ENCODE data around the gene PAWR. TPM values are rescaled to one million over a fixed set of nuclear protein-coding genes. Genes with fewer than 3 reads are reported as not detected.

Gene PAWR
- total RNA-seq, 1 experiment from 2014 or later, result 55.3 TPM

DNA sequence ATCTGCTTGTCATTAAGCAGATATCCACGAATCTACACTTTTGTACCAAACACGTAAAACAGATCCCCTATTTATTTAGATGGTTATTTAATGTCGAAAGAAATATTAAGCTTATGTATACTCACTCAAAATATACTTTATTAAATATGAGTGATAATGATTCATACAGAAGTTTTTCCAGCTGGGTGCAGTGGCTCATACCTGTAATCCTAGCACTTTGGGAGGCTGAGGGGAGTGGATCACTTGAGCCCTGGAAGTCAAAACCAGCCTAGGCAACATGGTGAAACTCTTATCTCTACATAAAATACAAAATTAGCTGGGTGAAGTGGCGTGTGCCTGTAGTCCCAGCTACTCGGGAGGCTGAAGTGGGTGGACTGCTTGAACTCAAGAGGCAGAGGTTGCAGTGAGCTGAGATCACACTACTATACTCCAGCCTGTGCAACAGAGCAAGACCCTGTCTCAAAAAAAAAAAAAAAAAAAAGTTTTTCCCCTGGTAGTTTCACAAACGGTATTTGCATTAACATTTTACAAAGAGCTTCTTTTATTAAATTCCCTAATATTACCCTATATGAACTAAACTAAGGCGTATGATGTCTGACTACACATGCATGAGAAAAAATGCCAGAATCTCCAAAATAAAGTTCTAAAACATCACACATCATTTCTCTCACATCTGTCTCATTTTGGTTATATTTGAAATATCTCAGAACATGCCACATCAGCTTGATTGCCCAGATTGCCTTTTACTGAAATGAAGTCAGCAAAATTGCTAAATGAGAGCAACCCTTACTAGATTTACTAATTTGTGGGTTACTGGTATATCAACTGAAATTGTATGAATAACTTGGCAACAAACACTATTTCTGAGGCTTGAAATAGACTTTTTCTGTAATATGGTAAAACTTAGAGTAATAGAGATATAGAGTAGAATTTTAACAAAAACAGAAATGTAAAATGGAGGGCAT is 74.9 kb downstream of the PAWR start:
- no peaks in the 10 kb centered on the region for H3K4me1 ChIP-seq (ENCODE audit: insufficient read depth, low read length, poor library complexity, severe bottlenecking)
- CTCF ChIA-PET, result no interaction called here

DNA sequence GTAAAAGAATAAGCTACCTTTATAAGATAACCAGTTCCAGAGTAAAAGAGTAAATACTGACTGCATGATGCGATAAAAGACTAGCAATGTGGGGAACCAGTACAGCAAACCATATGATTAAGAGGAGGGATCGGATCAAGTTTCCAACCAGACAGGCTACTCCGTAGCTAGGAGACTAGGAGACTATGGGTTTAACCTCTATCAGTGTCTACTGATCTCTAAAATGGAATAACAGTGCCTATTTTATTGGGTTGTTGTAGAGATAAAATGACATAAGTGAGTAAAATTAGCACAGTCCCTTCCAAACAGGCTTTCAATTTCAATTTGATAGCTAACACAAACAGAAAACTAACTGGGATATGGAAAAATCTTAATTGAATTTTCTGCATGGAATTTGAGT is 76.0 kb downstream of the PAWR start:
- ChIA-PET CTCF (no interaction called here), POLR2A (ENCODE audit: low non-redundant PET) (no interaction called here)
- no peak for DNase-seq (ENCODE audit: low spot score)
- Histone ChIP-seq H3K36me3 (ENCODE audit: insufficient read depth, low read length, poor library complexity, severe bottlenecking) (no peaks in the 10 kb centered on the region), H3K4me1 (ENCODE audit: insufficient read depth, low read length, poor library complexity, severe bottlenecking) (no peaks in the 10 kb centered on the region), H3K27me3 (replicated peaks; ENCODE audit: insufficient read depth, low read depth, low read length, poor library complexity) (no peaks in the 10 kb centered on the region), H3K27ac (ENCODE audit: low read depth, low read length, poor library complexity, severe bottlenecking) (no peak overlapping the region), H3K9me3 (ENCODE audit: low read depth, low read length, poor library complexity, severe bottlenecking) (no peaks in the 10 kb centered on the region), H3K4me3 (ENCODE audit: low read depth, low read length, poor library complexity, severe bottlenecking) (no peak overlapping the region)
- TF ChIP-seq, protein P1, sequence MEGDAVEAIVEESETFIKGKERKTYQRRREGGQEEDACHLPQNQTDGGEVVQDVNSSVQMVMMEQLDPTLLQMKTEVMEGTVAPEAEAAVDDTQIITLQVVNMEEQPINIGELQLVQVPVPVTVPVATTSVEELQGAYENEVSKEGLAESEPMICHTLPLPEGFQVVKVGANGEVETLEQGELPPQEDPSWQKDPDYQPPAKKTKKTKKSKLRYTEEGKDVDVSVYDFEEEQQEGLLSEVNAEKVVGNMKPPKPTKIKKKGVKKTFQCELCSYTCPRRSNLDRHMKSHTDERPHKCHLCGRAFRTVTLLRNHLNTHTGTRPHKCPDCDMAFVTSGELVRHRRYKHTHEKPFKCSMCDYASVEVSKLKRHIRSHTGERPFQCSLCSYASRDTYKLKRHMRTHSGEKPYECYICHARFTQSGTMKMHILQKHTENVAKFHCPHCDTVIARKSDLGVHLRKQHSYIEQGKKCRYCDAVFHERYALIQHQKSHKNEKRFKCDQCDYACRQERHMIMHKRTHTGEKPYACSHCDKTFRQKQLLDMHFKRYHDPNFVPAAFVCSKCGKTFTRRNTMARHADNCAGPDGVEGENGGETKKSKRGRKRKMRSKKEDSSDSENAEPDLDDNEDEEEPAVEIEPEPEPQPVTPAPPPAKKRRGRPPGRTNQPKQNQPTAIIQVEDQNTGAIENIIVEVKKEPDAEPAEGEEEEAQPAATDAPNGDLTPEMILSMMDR (conservative IDR thresholded peaks at IDR 0.05; ENCODE audit: low read depth, low read length), result no peak
- no peak for TF ChIP-seq EZH2 (IDR thresholded peaks at IDR 0.05; ENCODE audit: borderline replicate concordance, low read depth, low read length, poor library complexity, severe bottlenecking)
- BruUV-seq (replicated peaks), result no TSS peak
- intact Hi-C loops (cut with micrococcal nuclease; ENCODE audit: unreplicated experiment), result no loop called here

More for the DNA sequence above, 74.9 kb downstream of the PAWR start:
- TF ChIP-seq, protein P1 (conservative IDR thresholded peaks at IDR 0.05; ENCODE audit: low read depth, low read length), result no peak
- TF ChIP-seq EZH2 (IDR thresholded peaks at IDR 0.05; ENCODE audit: borderline replicate concordance, low read depth, low read length, poor library complexity, severe bottlenecking), result no peak
- H3K36me3 ChIP-seq (ENCODE audit: insufficient read depth, low read length, poor library complexity, severe bottlenecking), result peaks cover 4% of the 10 kb centered on the region
- POLR2A ChIA-PET (ENCODE audit: low non-redundant PET), result interaction anchor here (0.6 kb wide), 1 partner anchor 1208 kb away, joined by 4 read pairs; no protein-coding TSS in a partner anchor
- H3K9me3 ChIP-seq (ENCODE audit: low read depth, low read length, poor library complexity, severe bottlenecking), result no peaks in the 10 kb centered on the region
- no peak for DNase-seq (ENCODE audit: low spot score)
- H3K27me3 ChIP-seq (replicated peaks; ENCODE audit: insufficient read depth, low read depth, low read length, poor library complexity), result no peaks in the 10 kb centered on the region
- H3K27ac ChIP-seq (ENCODE audit: low read depth, low read length, poor library complexity, severe bottlenecking), result no peak overlapping the region
- H3K4me3 ChIP-seq (ENCODE audit: low read depth, low read length, poor library complexity, severe bottlenecking), result no peak overlapping the region
- intact Hi-C loops (cut with micrococcal nuclease; ENCODE audit: unreplicated experiment), result no loop called here
- BruUV-seq (replicated peaks), result no TSS peak

DNA sequence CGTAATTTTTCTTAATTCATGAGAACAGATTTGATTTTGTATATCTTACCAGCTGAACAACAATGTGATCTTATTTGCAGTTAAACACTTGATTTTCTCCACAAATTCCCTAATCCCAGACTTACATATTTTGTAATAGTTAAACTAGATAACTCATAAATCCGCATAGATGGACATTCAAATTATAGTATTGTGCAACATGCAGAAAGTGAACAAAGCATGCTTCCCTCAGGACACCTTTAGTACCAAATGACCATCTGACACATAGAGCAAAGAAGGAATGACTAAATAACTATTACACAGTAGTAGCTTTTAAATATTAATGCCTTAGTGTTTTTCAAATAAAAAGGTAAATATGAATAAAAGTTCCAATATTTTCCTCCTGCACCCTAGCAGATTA is 88.9 kb downstream of the PAWR start:
- intact Hi-C loops (cut with micrococcal nuclease; ENCODE audit: unreplicated experiment), result no loop called here
- TF ChIP-seq EZH2 (IDR thresholded peaks at IDR 0.05; ENCODE audit: borderline replicate concordance, low read depth, low read length, poor library complexity, severe bottlenecking), result no peak
- TF ChIP-seq, protein P1 (conservative IDR thresholded peaks at IDR 0.05; ENCODE audit: low read depth, low read length), result no peak
- Histone ChIP-seq H3K27me3 (replicated peaks; ENCODE audit: insufficient read depth, low read depth, low read length, poor library complexity) (no peaks in the 10 kb centered on the region), H3K4me1 (ENCODE audit: insufficient read depth, low read length, poor library complexity, severe bottlenecking) (peaks cover 8% of the 10 kb centered on the region), H3K36me3 (ENCODE audit: insufficient read depth, low read length, poor library complexity, severe bottlenecking) (no peaks in the 10 kb centered on the region), H3K27ac (ENCODE audit: low read depth, low read length, poor library complexity, severe bottlenecking) (no peak overlapping the region), H3K9me3 (ENCODE audit: low read depth, low read length, poor library complexity, severe bottlenecking) (no peaks in the 10 kb centered on the region), H3K4me3 (ENCODE audit: low read depth, low read length, poor library complexity, severe bottlenecking) (no peak overlapping the region)
- BruUV-seq (replicated peaks), result no TSS peak
- ChIA-PET POLR2A (ENCODE audit: low non-redundant PET) (no interaction called here), CTCF (no interaction called here)
- no peak for DNase-seq (ENCODE audit: low spot score)

Measured in A673 (cell line).